IMR-90 (cell line): ENCODE measurements around the gene CABP2.

Experiments used
- BHLHE40 ChIP-seq: fragments of 150-350 bp; IDR thresholded peaks from 2 replicates; pipeline ENCODE4 v1.6.1; 2016; ENCODE audit warnings: mild to moderate bottlenecking, low read depth, low read length
- CEBPB ChIP-seq: IDR thresholded peaks from 2 replicates; pipeline ENCODE4 v1.6.1; 2012; ENCODE audit warnings: low read depth, low read length, improper control_type of control experiment
- MAZ ChIP-seq: IDR thresholded peaks from 2 replicates; pipeline ENCODE4 v1.6.1; 2012; ENCODE audit warnings: low read depth, mild to moderate bottlenecking, low read length, improper control_type of control experiment, moderate library complexity, borderline replicate concordance
- MXI1 ChIP-seq: IDR thresholded peaks from 2 replicates; pipeline ENCODE4 v1.6.1; 2012; ENCODE audit warnings: low read depth, mild to moderate bottlenecking, low read length, moderate library complexity, borderline replicate concordance
- POLR2A ChIP-seq: IDR thresholded peaks from 2 replicates; pipeline ENCODE4 v1.6.1; 2012; ENCODE audit warnings: mild to moderate bottlenecking, low read depth, low read length
- RAD21 ChIP-seq: IDR thresholded peaks from 2 replicates; pipeline ENCODE4 v1.6.1; 2012; ENCODE audit warnings: low read length, improper control_type of control experiment
- RCOR1 ChIP-seq: IDR thresholded peaks from 2 replicates; pipeline ENCODE4 v1.6.1; 2012; ENCODE audit warnings: mild to moderate bottlenecking, low read length, improper control_type of control experiment; ENCODE audit not compliant: insufficient replicate concordance
- RFX5 ChIP-seq: IDR thresholded peaks from 2 replicates; pipeline ENCODE4 v1.8.0; 2012; ENCODE audit warnings: low read depth, mild to moderate bottlenecking, low read length, moderate library complexity
- SMC3 ChIP-seq: fragments of 150-350 bp; IDR thresholded peaks from 2 replicates; pipeline ENCODE4 v1.6.1; 2016; ENCODE audit warnings: low read depth, mild to moderate bottlenecking, antibody characterized with exemption, low read length, moderate library complexity
- TF ChIP-seq, protein P1 (sequence below): conservative IDR thresholded peaks from 2 replicates; pipeline ENCODE4 v1.5.1; 2012; ENCODE audit warnings: mild to moderate bottlenecking, low read depth, low read length, improper control_type of control experiment
- TF ChIP-seq, protein P2 (sequence below): fragments of 150-350 bp; IDR thresholded peaks from 2 replicates; pipeline ENCODE4 v1.6.1; 2017; ENCODE audit warnings: mild to moderate bottlenecking, antibody characterized with exemption, low read length, low read depth

DNA sequence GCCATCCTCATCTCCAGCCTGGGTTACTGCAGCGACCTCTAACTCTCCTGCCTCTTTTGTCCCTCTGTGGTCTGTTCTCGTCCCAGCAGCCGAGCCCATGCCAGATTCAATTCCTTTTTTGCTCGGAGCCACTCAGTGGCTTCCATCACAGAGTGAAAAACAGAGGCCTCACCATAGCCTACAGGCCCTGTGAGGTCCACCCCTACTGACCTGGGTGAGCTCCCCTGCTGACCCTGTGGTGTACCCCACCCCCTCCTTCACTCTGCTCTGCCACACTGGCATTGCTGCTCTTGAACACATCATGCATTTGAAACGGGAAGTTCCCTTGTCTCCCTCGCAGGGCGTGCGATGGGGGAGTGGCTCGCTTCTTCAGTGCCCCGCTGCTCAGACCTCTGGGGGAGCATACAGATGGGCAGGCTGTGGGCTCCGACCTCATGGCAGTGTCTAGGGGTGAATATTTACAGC is 38.4 kb downstream of the CABP2 start:
- TF ChIP-seq, protein P1, sequence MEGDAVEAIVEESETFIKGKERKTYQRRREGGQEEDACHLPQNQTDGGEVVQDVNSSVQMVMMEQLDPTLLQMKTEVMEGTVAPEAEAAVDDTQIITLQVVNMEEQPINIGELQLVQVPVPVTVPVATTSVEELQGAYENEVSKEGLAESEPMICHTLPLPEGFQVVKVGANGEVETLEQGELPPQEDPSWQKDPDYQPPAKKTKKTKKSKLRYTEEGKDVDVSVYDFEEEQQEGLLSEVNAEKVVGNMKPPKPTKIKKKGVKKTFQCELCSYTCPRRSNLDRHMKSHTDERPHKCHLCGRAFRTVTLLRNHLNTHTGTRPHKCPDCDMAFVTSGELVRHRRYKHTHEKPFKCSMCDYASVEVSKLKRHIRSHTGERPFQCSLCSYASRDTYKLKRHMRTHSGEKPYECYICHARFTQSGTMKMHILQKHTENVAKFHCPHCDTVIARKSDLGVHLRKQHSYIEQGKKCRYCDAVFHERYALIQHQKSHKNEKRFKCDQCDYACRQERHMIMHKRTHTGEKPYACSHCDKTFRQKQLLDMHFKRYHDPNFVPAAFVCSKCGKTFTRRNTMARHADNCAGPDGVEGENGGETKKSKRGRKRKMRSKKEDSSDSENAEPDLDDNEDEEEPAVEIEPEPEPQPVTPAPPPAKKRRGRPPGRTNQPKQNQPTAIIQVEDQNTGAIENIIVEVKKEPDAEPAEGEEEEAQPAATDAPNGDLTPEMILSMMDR, result no peak
- TF ChIP-seq POLR2A, result no peak
- no peak for TF ChIP-seq RAD21
- TF ChIP-seq MXI1, result no peak
- TF ChIP-seq SMC3, result no peak
- no peak for TF ChIP-seq RFX5
- TF ChIP-seq BHLHE40, result no peak
- TF ChIP-seq, protein P2, sequence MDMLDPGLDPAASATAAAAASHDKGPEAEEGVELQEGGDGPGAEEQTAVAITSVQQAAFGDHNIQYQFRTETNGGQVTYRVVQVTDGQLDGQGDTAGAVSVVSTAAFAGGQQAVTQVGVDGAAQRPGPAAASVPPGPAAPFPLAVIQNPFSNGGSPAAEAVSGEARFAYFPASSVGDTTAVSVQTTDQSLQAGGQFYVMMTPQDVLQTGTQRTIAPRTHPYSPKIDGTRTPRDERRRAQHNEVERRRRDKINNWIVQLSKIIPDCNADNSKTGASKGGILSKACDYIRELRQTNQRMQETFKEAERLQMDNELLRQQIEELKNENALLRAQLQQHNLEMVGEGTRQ, result no peak
- TF ChIP-seq MAZ, result no peak
- no peak for TF ChIP-seq RCOR1
- TF ChIP-seq CEBPB, result no peak
